ENCODE results near the gene PIN4.

DNA sequence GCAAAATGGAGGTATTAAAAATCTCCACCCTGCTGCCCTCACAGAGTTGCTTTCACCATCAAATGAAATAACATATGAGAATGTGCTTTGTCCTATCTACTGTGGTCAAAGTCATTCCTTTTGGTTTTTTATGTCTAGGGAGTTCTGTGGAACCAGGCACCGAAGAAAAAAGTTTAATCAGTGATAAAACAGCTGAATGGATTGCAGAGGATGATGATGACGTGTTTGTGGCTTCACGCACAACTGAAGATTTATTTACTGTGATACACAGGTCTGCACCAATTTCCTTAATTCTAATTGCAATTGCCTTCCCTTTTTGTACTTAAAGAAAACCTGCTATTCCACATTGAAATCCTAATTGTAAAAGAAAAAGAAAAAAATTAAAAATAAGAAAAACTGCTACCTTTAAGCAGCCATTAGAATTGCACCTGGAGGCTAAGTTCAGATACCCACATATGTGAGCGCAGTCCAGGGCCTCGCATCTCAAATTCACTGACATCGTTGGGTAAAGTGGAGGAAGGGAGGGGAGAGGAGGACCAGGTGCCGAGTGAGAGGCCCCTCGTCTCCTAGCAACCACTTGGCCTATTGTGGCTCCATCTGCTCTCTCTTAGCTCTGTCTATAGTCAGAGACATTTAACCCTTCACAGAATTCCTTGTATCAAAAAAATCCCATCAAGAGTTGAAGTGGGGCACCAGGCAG is 39.3 kb upstream of the PIN4 start:
- no peak for TF ChIP-seq POLR2A (IDR thresholded peaks at IDR 0.05; ENCODE audit: low read depth, low read length)
- no peak for TF ChIP-seq CTCF (IDR thresholded peaks at IDR 0.05 in 2 of 3, conservative IDR thresholded peaks at IDR 0.05 in 1 of 3; ENCODE audit: control insufficient read depth in 2 of 3, extremely low read depth in 1 of 3, insufficient read depth in 1 of 3, low read depth in 3 of 3, low read length in 3 of 3)

Measured in GM12878 (cell line).